ENCODE results near the gene TMEM126B.
"Not testable (repeated sequence)": the region's sequence is repeated elsewhere in the genome, so short reads cannot be mapped to it uniquely, and the experiment has no call there.

TMEM126B gene

GRCh38 chr11:85658180-85658579 lies 29.8 kb downstream of the TMEM126B start:
- DNase-seq (ENCODE audit: low spot score in 2 of 2): no peak
- Histone ChIP-seq H3K36me3 (replicated peaks) (peaks cover 69% of the 10 kb centered on the region), H3K4me3 (no peak overlapping the region), H3K9me3 (no peaks in the 10 kb centered on the region), H3K4me1 (peaks cover 13% of the 10 kb centered on the region), H3K27me3 (ENCODE audit: low read depth) (no peaks in the 10 kb centered on the region)
- in situ Hi-C loops (cut with MboI; ENCODE audit: low sequenced_read_pairs): no loop called here

DNA sequence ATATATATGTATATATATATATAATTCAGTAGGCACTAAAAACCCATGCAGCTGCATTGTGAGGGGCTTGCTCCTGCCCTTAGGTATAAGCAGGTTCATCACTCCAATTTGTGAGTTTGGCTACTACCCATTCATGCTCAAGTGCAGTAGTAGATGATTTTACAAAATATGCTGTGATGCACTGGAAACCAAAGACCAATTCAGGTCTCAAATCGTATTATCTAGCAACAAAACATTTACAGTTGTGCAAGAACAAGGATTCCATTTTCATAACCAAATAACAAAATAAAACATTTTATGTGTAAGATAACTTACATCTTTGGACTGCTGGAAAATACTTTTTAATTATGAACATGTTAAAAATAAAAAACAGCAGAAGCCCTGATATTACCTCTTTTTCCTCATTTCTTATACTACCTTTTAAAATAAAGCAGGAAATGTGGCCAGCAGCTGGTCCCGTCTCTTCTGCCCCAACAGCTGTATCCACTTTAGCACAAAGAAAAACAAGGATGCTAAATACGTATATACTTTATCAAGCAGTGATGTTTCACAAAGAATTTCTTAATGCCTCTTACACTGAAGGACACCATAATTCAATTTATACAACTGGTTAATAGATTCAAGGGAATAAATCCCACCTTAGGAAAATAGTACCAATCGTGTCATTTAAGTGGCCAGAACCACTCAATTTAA lies 33.7 kb downstream of the TMEM126B start:
- no peaks in the 10 kb centered on the region for H3K9me3 ChIP-seq
- H3K36me3 ChIP-seq (replicated peaks): peaks cover 49% of the 10 kb centered on the region
- peak overlapping the region; percentile 84 for H3K4me3 ChIP-seq
- H3K27me3 ChIP-seq (ENCODE audit: low read depth): no peaks in the 10 kb centered on the region
- DNase-seq (ENCODE audit: low spot score in 2 of 2): no peak
- in situ Hi-C loops (cut with MboI; ENCODE audit: low sequenced_read_pairs): no loop called here
- peaks cover 19% of the 10 kb centered on the region for H3K4me1 ChIP-seq

GRCh38 chr11:85663080-85663752 lies 34.8 kb downstream of the TMEM126B start:
- peak in 1 of 2 experiments; percentile 19 for DNase-seq (ENCODE audit: low spot score in 2 of 2)
- Histone ChIP-seq H3K4me1 (peaks cover 19% of the 10 kb centered on the region), H3K27me3 (ENCODE audit: low read depth) (no peaks in the 10 kb centered on the region), H3K36me3 (replicated peaks) (peaks cover 38% of the 10 kb centered on the region), H3K4me3 (peak overlapping the region; percentile 84), H3K9me3 (no peaks in the 10 kb centered on the region)
- in situ Hi-C loops (cut with MboI; ENCODE audit: low sequenced_read_pairs): no loop called here

DNA sequence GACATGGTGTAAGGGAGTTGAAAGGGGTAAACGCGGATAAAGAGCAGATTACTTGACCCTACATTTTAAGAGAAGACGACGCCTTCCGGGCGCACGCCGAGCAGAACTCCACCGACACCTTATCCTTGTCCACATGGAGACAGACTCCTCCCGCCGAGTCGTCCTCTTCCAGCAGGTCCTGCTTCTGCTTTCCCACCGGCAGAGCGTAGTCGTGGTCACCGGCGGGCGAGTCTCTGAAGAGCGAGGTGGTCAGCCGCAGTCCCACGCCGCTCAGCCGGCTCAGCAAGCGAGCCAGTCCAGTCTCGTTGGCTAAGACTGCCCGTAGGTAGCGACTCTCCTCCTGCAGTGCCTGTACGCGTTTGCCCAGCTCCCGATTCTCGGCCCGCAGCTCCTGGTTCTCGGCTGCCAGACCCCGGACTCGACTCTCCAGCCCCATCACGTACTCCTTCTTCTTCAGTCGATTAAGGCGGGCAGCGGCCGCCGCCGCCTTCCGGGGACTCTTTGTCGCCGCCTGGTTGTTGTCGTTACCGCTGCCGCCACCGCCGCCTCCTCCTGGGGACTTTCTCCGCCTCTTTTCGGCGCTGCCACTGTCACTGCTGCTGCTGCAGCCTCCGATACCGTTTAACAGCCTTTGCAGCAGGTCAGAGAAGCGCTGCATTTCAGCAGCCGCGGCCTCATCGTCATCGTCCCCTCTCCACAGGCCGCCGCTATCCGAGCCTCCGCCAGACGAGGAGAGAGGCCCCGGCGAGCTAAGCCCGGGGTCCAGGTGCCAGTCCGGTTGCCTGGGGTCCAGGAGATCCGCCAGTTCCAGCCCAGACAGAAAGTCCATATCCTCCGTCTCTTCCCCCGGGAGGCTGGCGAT lies 35.6 kb downstream of the TMEM126B start:
- DNase-seq (ENCODE audit: low spot score in 2 of 2): peak; percentile 63 to 81
- in situ Hi-C loops (cut with MboI; ENCODE audit: low sequenced_read_pairs): no loop called here

GRCh38 chr11:85664615-85665481 lies 36.5 kb downstream of the TMEM126B start, which contains the start of gene CREBZF:
Gene CREBZF, minus strand, starts transcription at chr11:85665129. Its CDS starts 254 bp downstream, at chr11:85664875.
- DNase-seq (ENCODE audit: low spot score in 2 of 2): peak; percentile 95 to 96
- H3K36me3 ChIP-seq (replicated peaks): peaks cover 21% of the 10 kb centered on the region
- in situ Hi-C loops (cut with MboI; ENCODE audit: low sequenced_read_pairs): no loop called here
- no peaks in the 10 kb centered on the region for H3K27me3 ChIP-seq (ENCODE audit: low read depth)
- H3K9me3 ChIP-seq: no peaks in the 10 kb centered on the region
- peaks cover 16% of the 10 kb centered on the region for H3K4me1 ChIP-seq
- H3K4me3 ChIP-seq: peak within 1 kb of the TSS; percentile 84

More for the DNA sequence above, 35.6 kb downstream of the TMEM126B start:
- H3K4me1 ChIP-seq: peaks cover 19% of the 10 kb centered on the region
- no peaks in the 10 kb centered on the region for H3K9me3 ChIP-seq
- H3K27me3 ChIP-seq (ENCODE audit: low read depth): no peaks in the 10 kb centered on the region
- peak overlapping the region; percentile 84 for H3K4me3 ChIP-seq
- peaks cover 30% of the 10 kb centered on the region for H3K36me3 ChIP-seq (replicated peaks)

- DNase-seq (ENCODE audit: low spot score in 2 of 2): no peak
- H3K9me3 ChIP-seq: no peaks in the 10 kb centered on the region
- peaks cover 7% of the 10 kb centered on the region for H3K4me1 ChIP-seq
- H3K27me3 ChIP-seq (ENCODE audit: low read depth): no peaks in the 10 kb centered on the region
- H3K4me3 ChIP-seq: no peak overlapping the region; the same call in 1 of the 2 replicates
- in situ Hi-C loops (cut with MboI; ENCODE audit: low sequenced_read_pairs): no loop called here
- H3K36me3 ChIP-seq (replicated peaks): peaks cover 13% of the 10 kb centered on the region
These were observed 37.3 kb downstream of the TMEM126B start for GRCh38 chr11:85665733-85666132.

GRCh38 chr11:85666687-85667086 lies 38.3 kb downstream of the TMEM126B start:
- Histone ChIP-seq H3K4me1 (peaks cover 6% of the 10 kb centered on the region), H3K27me3 (ENCODE audit: low read depth) (no peaks in the 10 kb centered on the region), H3K36me3 (replicated peaks) (peaks cover 13% of the 10 kb centered on the region), H3K4me3 (no peak overlapping the region), H3K9me3 (no peaks in the 10 kb centered on the region; the same call in 1 of the 2 replicates)
- DNase-seq (ENCODE audit: low spot score in 2 of 2): no peak
- in situ Hi-C loops (cut with MboI; ENCODE audit: low sequenced_read_pairs): no loop called here

GRCh38 chr11:85668157-85668556 lies 39.8 kb downstream of the TMEM126B start:
- DNase-seq (ENCODE audit: low spot score in 2 of 2): no peak
- no peaks in the 10 kb centered on the region for H3K27me3 ChIP-seq (ENCODE audit: low read depth)
- 0 out of 2 replicates have a peak, but pooled peaks cover 2% of the 10 kb centered on the region for H3K36me3 ChIP-seq (replicated peaks)
- H3K9me3 ChIP-seq: no peaks in the 10 kb centered on the region; the same call in 1 of the 2 replicates
- in situ Hi-C loops (cut with MboI; ENCODE audit: low sequenced_read_pairs): no loop called here
- no peak overlapping the region for H3K4me3 ChIP-seq
- H3K4me1 ChIP-seq: peaks cover 6% of the 10 kb centered on the region

DNA sequence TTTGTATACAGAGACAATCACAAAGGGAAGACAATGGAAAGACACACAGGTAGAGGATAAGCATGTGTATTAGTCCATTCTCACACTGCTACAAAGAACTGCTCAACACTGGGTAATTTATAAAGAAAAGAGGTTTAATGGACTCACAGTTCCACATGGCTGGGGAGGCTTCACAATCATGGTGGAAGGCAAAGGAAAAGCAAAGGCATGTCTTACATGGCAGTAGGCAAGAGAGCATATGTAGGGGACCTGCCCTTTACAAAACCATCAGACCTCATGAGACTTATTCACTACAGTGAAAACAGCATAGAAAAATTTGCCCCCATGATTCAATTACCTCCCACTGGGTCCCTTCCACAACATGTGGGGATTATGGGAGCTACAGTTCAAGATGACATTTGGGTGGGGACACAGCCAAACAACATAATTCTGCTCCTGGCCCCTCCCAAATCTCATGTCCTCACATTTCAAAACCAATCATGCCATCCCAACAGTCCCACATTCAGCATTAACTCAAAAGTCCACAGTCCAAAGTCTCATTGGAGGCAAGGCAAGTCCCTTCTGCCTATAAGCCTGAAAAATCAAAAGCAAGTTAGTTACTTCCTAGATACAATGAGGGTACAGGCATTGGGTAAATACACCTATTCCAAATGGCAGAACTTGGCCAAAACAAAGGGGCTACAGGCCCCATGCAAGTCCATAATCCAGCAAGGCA lies 42.7 kb downstream of the TMEM126B start:
- H3K27me3 ChIP-seq (ENCODE audit: low read depth); H3K4me3 ChIP-seq; H3K4me1 ChIP-seq; H3K9me3 ChIP-seq; H3K36me3 ChIP-seq (replicated peaks); in situ Hi-C loops (cut with MboI; ENCODE audit: low sequenced_read_pairs); DNase-seq (ENCODE audit: low spot score in 2 of 2): not testable (repeated sequence)

- Histone ChIP-seq H3K27me3 (ENCODE audit: low read depth) (no peaks in the 10 kb centered on the region), H3K9me3 (no peaks in the 10 kb centered on the region; the same call in 1 of the 2 replicates), H3K36me3 (replicated peaks) (no peaks in the 10 kb centered on the region), H3K4me3 (no peak overlapping the region), H3K4me1 (no peaks in the 10 kb centered on the region)
- in situ Hi-C loops (cut with MboI; ENCODE audit: low sequenced_read_pairs): no loop called here
- DNase-seq (ENCODE audit: low spot score in 2 of 2): no peak
These were observed 43.9 kb downstream of the TMEM126B start for GRCh38 chr11:85672105-85672902.

DNA sequence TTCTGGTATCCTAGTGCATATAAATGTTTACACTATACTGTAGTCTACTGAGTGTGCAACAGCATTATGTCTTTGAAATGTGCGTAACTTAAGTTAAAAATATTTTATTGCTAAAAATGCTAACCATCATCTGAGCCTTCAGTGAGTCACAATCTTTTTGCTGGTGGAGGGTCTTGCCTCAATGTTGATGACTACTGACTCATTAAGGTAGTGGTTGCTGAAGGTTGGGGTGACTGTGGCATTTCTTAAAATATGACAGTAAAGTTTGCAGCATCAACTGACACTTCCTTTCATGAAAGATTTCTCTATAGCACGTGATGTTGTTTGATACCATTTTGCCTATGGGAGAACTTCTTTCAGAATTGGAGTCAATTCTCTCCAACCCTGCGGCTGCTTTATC lies 45.0 kb downstream of the TMEM126B start:
- no peaks in the 10 kb centered on the region for H3K4me1 ChIP-seq
- H3K36me3 ChIP-seq (replicated peaks): no peaks in the 10 kb centered on the region
- no peaks in the 10 kb centered on the region; the same call in 1 of the 2 replicates for H3K9me3 ChIP-seq
- no peaks in the 10 kb centered on the region for H3K27me3 ChIP-seq (ENCODE audit: low read depth)
- in situ Hi-C loops (cut with MboI; ENCODE audit: low sequenced_read_pairs): no loop called here
- no peak overlapping the region for H3K4me3 ChIP-seq
- no peak for DNase-seq (ENCODE audit: low spot score in 2 of 2)

- in situ Hi-C loops (cut with MboI; ENCODE audit: low sequenced_read_pairs): no loop called here
- Histone ChIP-seq H3K4me1 (no peaks in the 10 kb centered on the region; the same call in 1 of the 2 replicates), H3K27me3 (ENCODE audit: low read depth) (no peaks in the 10 kb centered on the region; the same call in 1 of the 2 replicates), H3K36me3 (replicated peaks) (no peaks in the 10 kb centered on the region), H3K9me3 (no peaks in the 10 kb centered on the region), H3K4me3 (no peak overlapping the region)
- no peak for DNase-seq (ENCODE audit: low spot score in 2 of 2)
These were observed 51.2 kb downstream of the TMEM126B start for GRCh38 chr11:85679576-85679975.

All from HAP-1 (cell line).